ENCODE measurements around the gene P4HA1. TPM values are rescaled to one million over a fixed set of nuclear protein-coding genes. Genes with fewer than 3 reads are reported as not detected.

P4HA1 gene
- total and polyA plus RNA-seq, 2 donors (not counting 3 experiments of a cell fraction or from before 2014, with no cell fraction given), result 14.3 to 29.1 TPM

DNA sequence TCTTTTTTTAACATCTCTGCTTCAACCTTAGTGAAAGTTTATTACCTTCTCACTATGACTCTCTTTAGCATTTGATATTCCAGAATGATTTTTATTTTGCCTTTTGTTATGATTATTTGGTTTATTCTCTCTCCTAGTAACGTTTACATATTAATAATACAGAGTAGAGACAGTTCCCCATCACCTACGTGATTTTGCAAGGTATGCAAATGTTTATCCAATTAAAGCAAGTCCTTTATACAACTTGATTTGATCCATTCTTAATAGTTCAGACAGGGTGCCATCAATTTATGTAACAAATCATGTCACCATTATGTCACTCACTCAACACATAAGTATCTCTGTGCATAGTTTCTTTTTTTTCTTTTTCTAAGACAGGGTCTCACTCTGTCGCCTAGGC lies 44.9 kb upstream of the P4HA1 start:
- no peak overlapping the region for H3K27ac ChIP-seq (ENCODE audit: insufficient read depth, low read depth, low read length)
- FAIRE-seq (no peak), DNase-seq (ENCODE audit: low read depth, low spot score) (no peak)
- H3K4me1 ChIP-seq (ENCODE audit: control insufficient read depth, extremely low read depth, insufficient read depth, low read length), result no peaks in the 10 kb centered on the region
- intact Hi-C loops (cut with micrococcal nuclease), result no loop called here
- H3K36me3 ChIP-seq (ENCODE audit: control insufficient read depth in 2 of 2, extremely low read depth in 1 of 2, insufficient read depth in 2 of 2, low read length in 2 of 2), result peaks cover 5 to 14% of the 10 kb centered on the region in 2 experiments
- no peaks in the 10 kb centered on the region for H3K79me2 ChIP-seq (ENCODE audit: control insufficient read depth, insufficient read depth, low read length)
- no TSS peak for BruUV-seq (replicated peaks)
- H3K27me3 ChIP-seq (ENCODE audit: control insufficient read depth in 2 of 2, insufficient read depth in 2 of 2, low read length in 2 of 2), result no peaks in the 10 kb centered on the region
- dilution Hi-C loops (cut with MboI; ENCODE audit: extremely low pct_ligation_motif_present, low sequenced_read_pairs), result no loop called here
- CTCF ChIA-PET, result no interaction called here
- H3K9me1 ChIP-seq (replicated peaks; ENCODE audit: control insufficient read depth, extremely low read depth, insufficient read depth, low read length), result no peaks in the 10 kb centered on the region
- H3K9ac ChIP-seq (replicated peaks; ENCODE audit: extremely low read depth, insufficient read depth, low read length), result no peak overlapping the region
- H3K4me2 ChIP-seq (ENCODE audit: insufficient read depth, low read length), result no peak overlapping the region
- no peaks in the 10 kb centered on the region for H4K20me1 ChIP-seq (replicated peaks; ENCODE audit: control insufficient read depth, extremely low read depth, insufficient read depth, low read length)
- no peak for TF ChIP-seq FOS (IDR thresholded peaks at IDR 0.05; ENCODE audit: borderline replicate concordance, insufficient read depth, low read length)
- H2AFZ ChIP-seq (ENCODE audit: low read depth, low read length), result no peak overlapping the region
- no peaks in the 10 kb centered on the region for H3K9me3 ChIP-seq (replicated peaks; ENCODE audit: control insufficient read depth, insufficient read depth, low read length)
- no peak overlapping the region for H3K4me3 ChIP-seq (replicated peaks in 1 of 3; ENCODE audit: insufficient read depth in 1 of 3, low read depth in 1 of 3, low read length in 3 of 3)
- POLR2A ChIA-PET, result no interaction called here

DNA sequence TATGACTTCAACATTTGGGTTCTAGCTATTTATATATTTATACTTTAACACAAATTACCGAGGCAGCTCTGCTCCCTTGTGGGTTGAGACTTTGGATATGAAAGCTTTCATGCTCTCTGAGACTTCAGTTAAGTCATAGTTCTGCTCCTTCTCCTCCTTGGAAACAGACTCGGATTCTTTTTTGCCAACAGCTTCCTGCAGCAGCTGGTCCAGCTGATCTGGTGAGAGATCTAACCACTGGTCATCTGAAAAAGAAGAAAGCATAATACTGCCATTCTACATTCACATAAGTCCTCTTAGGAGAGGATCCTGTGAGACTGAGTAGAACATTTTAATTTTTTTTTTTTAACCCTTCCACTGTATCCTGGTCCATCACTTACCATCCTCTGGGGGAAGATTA lies 42.6 kb upstream of the P4HA1 start:
- no peaks in the 10 kb centered on the region for H3K9me3 ChIP-seq (replicated peaks; ENCODE audit: control insufficient read depth, insufficient read depth, low read length)
- no peaks in the 10 kb centered on the region for H3K79me2 ChIP-seq (ENCODE audit: control insufficient read depth, insufficient read depth, low read length)
- H3K9me1 ChIP-seq (replicated peaks; ENCODE audit: control insufficient read depth, extremely low read depth, insufficient read depth, low read length), result no peaks in the 10 kb centered on the region
- no peak for FAIRE-seq
- ChIA-PET POLR2A (no interaction called here), CTCF (interaction anchor here (1.1 to 2.3 kb wide), 3 partner anchors 13 to 42 kb away, joined by 3 to 9 read pairs (median 5); partner anchors contain the start of gene P4HA1)
- H3K27me3 ChIP-seq (ENCODE audit: control insufficient read depth in 2 of 2, insufficient read depth in 2 of 2, low read length in 2 of 2), result no peaks in the 10 kb centered on the region
- DNase-seq (ENCODE audit: low read depth, low spot score), result no peak
- peaks cover 7 to 21% of the 10 kb centered on the region in 2 experiments for H3K36me3 ChIP-seq (ENCODE audit: control insufficient read depth in 2 of 2, extremely low read depth in 1 of 2, insufficient read depth in 2 of 2, low read length in 2 of 2)
- H3K9ac ChIP-seq (replicated peaks; ENCODE audit: extremely low read depth, insufficient read depth, low read length), result no peak overlapping the region
- H3K27ac ChIP-seq (ENCODE audit: insufficient read depth, low read depth, low read length), result no peak overlapping the region
- H4K20me1 ChIP-seq (replicated peaks; ENCODE audit: control insufficient read depth, extremely low read depth, insufficient read depth, low read length), result no peaks in the 10 kb centered on the region
- dilution Hi-C loops (cut with MboI; ENCODE audit: extremely low pct_ligation_motif_present, low sequenced_read_pairs) (no loop called here), intact Hi-C loops (cut with micrococcal nuclease) (loop anchor here (5.0 kb wide), 1 partner anchor 42 kb away; the partner anchor contains the start of gene P4HA1)
- no TSS peak for BruUV-seq (replicated peaks)
- H3K4me2 ChIP-seq (ENCODE audit: insufficient read depth, low read length), result no peak overlapping the region
- TF ChIP-seq POLR2A (IDR thresholded peaks at IDR 0.05; ENCODE audit: low read depth, low read length) (no peak), FOS (IDR thresholded peaks at IDR 0.05; ENCODE audit: borderline replicate concordance, insufficient read depth, low read length) (no peak), POLR2AphosphoS5 (IDR thresholded peaks at IDR 0.05; ENCODE audit: insufficient read depth, low read depth, low read length) (no peak), EZH2 (IDR thresholded peaks at IDR 0.05; ENCODE audit: borderline replicate concordance, low read depth, low read length, severe bottlenecking) (no peak), MYC (IDR thresholded peaks at IDR 0.05; ENCODE audit: low read depth, low read length) (no peak), JUN (IDR thresholded peaks at IDR 0.05; ENCODE audit: borderline replicate concordance, insufficient read depth, insufficient read length, low read depth) (no peak), GATA2 (IDR thresholded peaks at IDR 0.05; ENCODE audit: insufficient read depth, insufficient read length, low read depth, low read length) (no peak)
- TF ChIP-seq, protein P1, sequence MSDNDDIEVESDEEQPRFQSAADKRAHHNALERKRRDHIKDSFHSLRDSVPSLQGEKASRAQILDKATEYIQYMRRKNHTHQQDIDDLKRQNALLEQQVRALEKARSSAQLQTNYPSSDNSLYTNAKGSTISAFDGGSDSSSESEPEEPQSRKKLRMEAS (IDR thresholded peaks at IDR 0.05; ENCODE audit: insufficient read depth, insufficient read length), result no peak
- TF ChIP-seq, protein P2, sequence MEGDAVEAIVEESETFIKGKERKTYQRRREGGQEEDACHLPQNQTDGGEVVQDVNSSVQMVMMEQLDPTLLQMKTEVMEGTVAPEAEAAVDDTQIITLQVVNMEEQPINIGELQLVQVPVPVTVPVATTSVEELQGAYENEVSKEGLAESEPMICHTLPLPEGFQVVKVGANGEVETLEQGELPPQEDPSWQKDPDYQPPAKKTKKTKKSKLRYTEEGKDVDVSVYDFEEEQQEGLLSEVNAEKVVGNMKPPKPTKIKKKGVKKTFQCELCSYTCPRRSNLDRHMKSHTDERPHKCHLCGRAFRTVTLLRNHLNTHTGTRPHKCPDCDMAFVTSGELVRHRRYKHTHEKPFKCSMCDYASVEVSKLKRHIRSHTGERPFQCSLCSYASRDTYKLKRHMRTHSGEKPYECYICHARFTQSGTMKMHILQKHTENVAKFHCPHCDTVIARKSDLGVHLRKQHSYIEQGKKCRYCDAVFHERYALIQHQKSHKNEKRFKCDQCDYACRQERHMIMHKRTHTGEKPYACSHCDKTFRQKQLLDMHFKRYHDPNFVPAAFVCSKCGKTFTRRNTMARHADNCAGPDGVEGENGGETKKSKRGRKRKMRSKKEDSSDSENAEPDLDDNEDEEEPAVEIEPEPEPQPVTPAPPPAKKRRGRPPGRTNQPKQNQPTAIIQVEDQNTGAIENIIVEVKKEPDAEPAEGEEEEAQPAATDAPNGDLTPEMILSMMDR (IDR thresholded peaks at IDR 0.05; ENCODE audit: extremely low read depth in 1 of 2, insufficient read depth in 1 of 2, low read depth in 1 of 2, low read length in 2 of 2), result no peak
- no peak overlapping the region for H2AFZ ChIP-seq (ENCODE audit: low read depth, low read length)
- H3K4me3 ChIP-seq (replicated peaks in 1 of 3; ENCODE audit: insufficient read depth in 1 of 3, low read depth in 1 of 3, low read length in 3 of 3), result no peak overlapping the region
- no peaks in the 10 kb centered on the region for H3K4me1 ChIP-seq (ENCODE audit: control insufficient read depth, extremely low read depth, insufficient read depth, low read length)

All from endothelial cell of umbilical vein (primary cell).